HL-60 (cell line): ENCODE results near the gene ANKRD9.

ENCODE experiments used
- DNase-seq, 2 experiments: peaks; one replicate each; pipeline ENCODE4 v3.0.0-alpha.2; 2010 to 2020; ENCODE audit warnings: low read depth in 1 of 2, low spot score in 1 of 2
- H3K27ac ChIP-seq: fragments of 250-450 bp; sonication (Bioruptor Pico); replicated peaks from 2 replicates; pipeline ENCODE4 v1.5.1; 2020; ENCODE audit warnings: mild to moderate bottlenecking, moderate library complexity
- H3K27me3 ChIP-seq: fragments of 250-450 bp; sonication (Bioruptor Pico); 2 replicates; pipeline ENCODE4 v1.5.1; 2021; ENCODE audit warnings: mild to moderate bottlenecking, moderate library complexity; ENCODE audit not compliant: insufficient read depth, poor library complexity, severe bottlenecking
- H3K4me3 ChIP-seq: replicated peaks from 2 replicates; pipeline ENCODE4 v1.5.1; 2011; ENCODE audit warnings: mild to moderate bottlenecking, control low read depth, low read length; ENCODE audit not compliant: insufficient read depth
- GABPA ChIP-seq: IDR thresholded peaks from 2 replicates; pipeline ENCODE4 v1.6.1; 2012; ENCODE audit warnings: low read depth
- POLR2AphosphoS5 ChIP-seq: IDR thresholded peaks from 2 replicates; pipeline ENCODE4 v1.6.1; 2012; ENCODE audit warnings: low read depth
- REST ChIP-seq: IDR thresholded peaks from 2 replicates; pipeline ENCODE4 v1.6.1; 2012; ENCODE audit warnings: low read depth; ENCODE audit not compliant: insufficient replicate concordance
- SPI1 ChIP-seq: IDR thresholded peaks from 2 replicates; pipeline ENCODE4 v1.6.1; 2012; ENCODE audit warnings: low read depth, mild to moderate bottlenecking, borderline replicate concordance
- TF ChIP-seq, protein P1 (sequence below): IDR thresholded peaks from one replicate; pipeline ENCODE4 v1.5.1; 2011; ENCODE audit warnings: low read length, control low read depth, inconsistent platforms; ENCODE audit not compliant: insufficient read depth

Gene ANKRD9

GRCh38 chr14:102525929-102526497, 16.4 kb upstream of the ANKRD9 start:
- no peak for TF ChIP-seq GABPA
- TF ChIP-seq, protein P1, sequence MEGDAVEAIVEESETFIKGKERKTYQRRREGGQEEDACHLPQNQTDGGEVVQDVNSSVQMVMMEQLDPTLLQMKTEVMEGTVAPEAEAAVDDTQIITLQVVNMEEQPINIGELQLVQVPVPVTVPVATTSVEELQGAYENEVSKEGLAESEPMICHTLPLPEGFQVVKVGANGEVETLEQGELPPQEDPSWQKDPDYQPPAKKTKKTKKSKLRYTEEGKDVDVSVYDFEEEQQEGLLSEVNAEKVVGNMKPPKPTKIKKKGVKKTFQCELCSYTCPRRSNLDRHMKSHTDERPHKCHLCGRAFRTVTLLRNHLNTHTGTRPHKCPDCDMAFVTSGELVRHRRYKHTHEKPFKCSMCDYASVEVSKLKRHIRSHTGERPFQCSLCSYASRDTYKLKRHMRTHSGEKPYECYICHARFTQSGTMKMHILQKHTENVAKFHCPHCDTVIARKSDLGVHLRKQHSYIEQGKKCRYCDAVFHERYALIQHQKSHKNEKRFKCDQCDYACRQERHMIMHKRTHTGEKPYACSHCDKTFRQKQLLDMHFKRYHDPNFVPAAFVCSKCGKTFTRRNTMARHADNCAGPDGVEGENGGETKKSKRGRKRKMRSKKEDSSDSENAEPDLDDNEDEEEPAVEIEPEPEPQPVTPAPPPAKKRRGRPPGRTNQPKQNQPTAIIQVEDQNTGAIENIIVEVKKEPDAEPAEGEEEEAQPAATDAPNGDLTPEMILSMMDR: no peak
- TF ChIP-seq SPI1: no peak
- no peak for TF ChIP-seq POLR2AphosphoS5
- TF ChIP-seq REST: no peak
- Histone ChIP-seq H3K27me3 (no peaks in the 10 kb centered on the region), H3K27ac (no peak overlapping the region), H3K4me3 (no peak overlapping the region)
- DNase-seq: no peak

- Histone ChIP-seq H3K27ac (peak overlapping the region; percentile 48), H3K27me3 (no peaks in the 10 kb centered on the region), H3K4me3 (peak overlapping the region; percentile 62)
- DNase-seq: peak in 1 of 2 experiments; percentile 41
- TF ChIP-seq REST (no peak), POLR2AphosphoS5 (no peak), GABPA (no peak), SPI1 (no peak; the same call in 1 of the 2 replicates)
- TF ChIP-seq, protein P1: no peak
Observed at GRCh38 chr14:102525219-102525928, 15.8 kb upstream of the ANKRD9 start.

- Histone ChIP-seq H3K27me3 (no peaks in the 10 kb centered on the region), H3K4me3 (peak overlapping the region; percentile 62), H3K27ac (peak overlapping the region; percentile 48)
- peak; percentile 96 to 99 for DNase-seq
- 0 out of 2 replicates have a peak, but pooled peaks have one; percentile 41 for TF ChIP-seq POLR2AphosphoS5
- no peak for TF ChIP-seq REST
- no peak for TF ChIP-seq SPI1
- TF ChIP-seq, protein P1: peak; percentile 70
- no peak for TF ChIP-seq GABPA
Observed at GRCh38 chr14:102524451-102525218, 15.1 kb upstream of the ANKRD9 start.
